ENCODE data around the gene PSMA5. TPM values are rescaled to one million over a fixed set of nuclear protein-coding genes. Genes with fewer than 3 reads are reported as not detected.
"Not testable (repeated sequence)": the region's sequence is repeated elsewhere in the genome, so short reads cannot be mapped to it uniquely, and the experiment has no call there.

PSMA5 gene
- total RNA-seq, 2 donors from 2014 or later, result 24.6 to 31.8 TPM

GRCh38 chr1:109395602-109396512 is 30.4 kb downstream of the PSMA5 start:
- H3K4me1 ChIP-seq (replicated peaks), result peaks cover 21% of the 10 kb centered on the region
- TF ChIP-seq POLR2A (IDR thresholded peaks at IDR 0.05) (no peak), POLR2AphosphoS5 (IDR thresholded peaks at IDR 0.05) (no peak), CTCF (IDR thresholded peaks at IDR 0.05) (no peak)
- peak overlapping the region; percentile 59 to 72 for H3K27ac ChIP-seq

GRCh38 chr1:109395282-109395599 is 31.0 kb downstream of the PSMA5 start:
- H3K36me3 ChIP-seq; DNase-seq (ENCODE audit: low spot score); H3K9me3 ChIP-seq; H3K4me3 ChIP-seq; intact Hi-C loops (cut with DNase I); H3K27me3 ChIP-seq (replicated peaks; ENCODE audit: insufficient read depth): not testable (repeated sequence)
- H3K27ac ChIP-seq, result peak overlapping the region in 1 of 2 donors; percentile 59
- WGBS, result 68% methylated on average over 8 of the region's 8 CpGs
- H3K4me1 ChIP-seq (replicated peaks), result peaks cover 21% of the 10 kb centered on the region

More at GRCh38 chr1:109395602-109396512, 30.4 kb downstream of the PSMA5 start:
- no peaks in the 10 kb centered on the region for H3K27me3 ChIP-seq (replicated peaks; ENCODE audit: insufficient read depth)
- no peaks in the 10 kb centered on the region for H3K36me3 ChIP-seq
- intact Hi-C loops (cut with DNase I), result no loop called here
- peak overlapping the region in 1 of 2 donors; percentile 61 for H3K4me3 ChIP-seq
- DNase-seq (ENCODE audit: low spot score), result no peak
- H3K9me3 ChIP-seq, result no peaks in the 10 kb centered on the region
- WGBS, result 67% methylated on average over 5 of the region's 5 CpGs

GRCh38 chr1:109394591-109395281 is 31.5 kb downstream of the PSMA5 start:
- H3K4me1 ChIP-seq (replicated peaks), result peaks cover 21% of the 10 kb centered on the region
- no peaks in the 10 kb centered on the region for H3K36me3 ChIP-seq
- TF ChIP-seq CTCF (IDR thresholded peaks at IDR 0.05) (no peak), POLR2A (IDR thresholded peaks at IDR 0.05) (no peak), POLR2AphosphoS5 (IDR thresholded peaks at IDR 0.05) (no peak)
- peak overlapping the region; percentile 16 to 59 for H3K27ac ChIP-seq
- 59% methylated on average over 5 of the region's 5 CpGs for WGBS
- no peak for DNase-seq (ENCODE audit: low spot score)
- intact Hi-C loops (cut with DNase I), result no loop called here
- no peak overlapping the region for H3K4me3 ChIP-seq
- no peaks in the 10 kb centered on the region for H3K27me3 ChIP-seq (replicated peaks; ENCODE audit: insufficient read depth)
- no peaks in the 10 kb centered on the region for H3K9me3 ChIP-seq

- peak overlapping the region; percentile 59 to 78 for H3K27ac ChIP-seq
- H3K4me3 ChIP-seq, result no peak overlapping the region
- intact Hi-C loops (cut with DNase I), result loop anchor here (2.0 kb wide), 1 partner anchor 23 kb away; no protein-coding TSS in a partner anchor
- no peaks in the 10 kb centered on the region for H3K36me3 ChIP-seq
- no peaks in the 10 kb centered on the region for H3K27me3 ChIP-seq (replicated peaks; ENCODE audit: insufficient read depth)
- H3K9me3 ChIP-seq, result no peaks in the 10 kb centered on the region
- no peak for TF ChIP-seq POLR2A (IDR thresholded peaks at IDR 0.05)
- TF ChIP-seq CTCF (IDR thresholded peaks at IDR 0.05), result no peak
- TF ChIP-seq POLR2AphosphoS5 (IDR thresholded peaks at IDR 0.05), result no peak
- peaks cover 16% of the 10 kb centered on the region for H3K4me1 ChIP-seq (replicated peaks)
- 52% methylated on average over 2 of the region's 2 CpGs for WGBS
- no peak for DNase-seq (ENCODE audit: low spot score)
Observed at GRCh38 chr1:109393617-109394233, 32.5 kb downstream of the PSMA5 start.

Data from prostate gland (tissue), 2 donors.